GM19463 (cell line): ENCODE results near the gene POLR2A.

Experiments used
- ATAC-seq: cut with Tn5 transposase; IDR thresholded peaks from one replicate; pipeline ENCODE4 v1.9.1; 2021; ENCODE audit warnings: mild to moderate bottlenecking, moderate library complexity; ENCODE audit not compliant: unreplicated experiment

Gene POLR2A

GRCh38 chr17:7502171-7502847 lies 18.1 kb downstream of the POLR2A start:
- ATAC-seq = no peak

GRCh38 chr17:7502987-7503386 lies 18.8 kb downstream of the POLR2A start:
- no peak for ATAC-seq

- no peak for ATAC-seq
Observed at GRCh38 chr17:7503521-7503920, 19.4 kb downstream of the POLR2A start.

- no peak for ATAC-seq
Observed at GRCh38 chr17:7508145-7508544, 24.0 kb downstream of the POLR2A start.

GRCh38 chr17:7508846-7509245 lies 24.7 kb downstream of the POLR2A start:
- ATAC-seq = no peak

- no peak for ATAC-seq
Observed at GRCh38 chr17:7509937-7510336, 25.8 kb downstream of the POLR2A start.

- ATAC-seq = no peak
Observed at GRCh38 chr17:7511108-7511507, 26.9 kb downstream of the POLR2A start.

- ATAC-seq = no peak
Observed at GRCh38 chr17:7512105-7512504, 27.9 kb downstream of the POLR2A start.

- no peak for ATAC-seq
Observed at GRCh38 chr17:7512824-7513540, 28.8 kb downstream of the POLR2A start.

- ATAC-seq = no peak
Observed at GRCh38 chr17:7513850-7514419, 29.8 kb downstream of the POLR2A start.

- no peak for ATAC-seq
Observed at GRCh38 chr17:7515911-7516610, 31.9 kb downstream of the POLR2A start.

- no peak for ATAC-seq
Observed at GRCh38 chr17:7523033-7523432, 38.9 kb downstream of the POLR2A start.

- ATAC-seq = no peak
Observed at GRCh38 chr17:7528842-7529241, 44.7 kb downstream of the POLR2A start.

GRCh38 chr17:7530023-7530900 lies 46.1 kb downstream of the POLR2A start:
- ATAC-seq = no peak

- ATAC-seq = no peak
Observed at GRCh38 chr17:7538050-7538449, 53.9 kb downstream of the POLR2A start.

GRCh38 chr17:7538891-7539545 lies 54.9 kb downstream of the POLR2A start:
- no peak for ATAC-seq

GRCh38 chr17:7541074-7541621 lies 57.0 kb downstream of the POLR2A start:
- ATAC-seq = no peak

- no peak for ATAC-seq
Observed at GRCh38 chr17:7544911-7545310, 60.7 kb downstream of the POLR2A start.

- no peak for ATAC-seq
Observed at GRCh38 chr17:7548585-7549400, 64.6 kb downstream of the POLR2A start, which contains the start of gene TNFSF12. TNFSF12 (plus strand) TSS chr17:7549058; CDS start chr17:7549154, 96 bp downstream.
